Transverse colon (tissue), 4 donors: ENCODE measurements around the gene KRT40. TPM values are rescaled to one million over a fixed set of nuclear protein-coding genes. Genes with fewer than 3 reads are reported as not detected.

Experiments
- DNase-seq: peaks from one replicate; pipeline ENCODE4 v3.0.0-alpha.2; 2019
- H3K27ac ChIP-seq, 4 donors: fragments of 200-600 bp; sonication (generic); 2 replicates each; pipeline ENCODE4 v1.5.1; 2016 to 2018; ENCODE audit warnings: inconsistent platforms in 4 of 4
- H3K27me3 ChIP-seq: fragments of 200-600 bp; sonication (generic); 2 replicates; pipeline ENCODE4 v1.5.1; 2017; ENCODE audit warnings: inconsistent platforms
- H3K36me3 ChIP-seq, 4 donors: fragments of 200-600 bp; sonication (generic); 2 replicates each; pipeline ENCODE4 v1.5.1; 2017 to 2019; ENCODE audit warnings: inconsistent platforms in 4 of 4
- H3K4me1 ChIP-seq, 4 donors: fragments of 200-600 bp; sonication (generic); 2 replicates each; pipeline ENCODE4 v1.5.1; 2017 to 2020; ENCODE audit warnings: inconsistent platforms in 4 of 4
- H3K4me3 ChIP-seq, 4 donors: fragments of 200-600 bp; sonication (generic); 1 replicate in 1 of 4; 2 replicates in 3 of 4; pipeline versions ENCODE4 v1.5.1 to v1.6.1; 2017 to 2019; ENCODE audit warnings: inconsistent platforms in 4 of 4
- H3K9me3 ChIP-seq, 2 donors: fragments of 200-600 bp; sonication (generic); 2 replicates each; pipeline ENCODE4 v1.5.1; 2017 to 2019; ENCODE audit warnings: inconsistent platforms in 2 of 2
- EP300 ChIP-seq: sonication (generic); formaldehyde crosslinking; IDR thresholded peaks from one replicate; pipeline ENCODE4 v1.6.1; 2017; ENCODE audit warnings: antibody characterized with exemption, low read depth
- POLR2A ChIP-seq: fragments of 450-650 bp; IDR thresholded peaks from one replicate; pipeline ENCODE4 v1.6.1; 2016; ENCODE audit warnings: antibody characterized with exemption, mild to moderate bottlenecking, moderate library complexity
- POLR2AphosphoS5 ChIP-seq, 3 donors: sonication (generic); formaldehyde crosslinking; IDR thresholded peaks; one replicate each; pipeline ENCODE4 v1.6.1; 2016; ENCODE audit warnings: antibody characterized with exemption in 3 of 3
- WGBS, 2 donors: methylation state at CpG; one replicate each; pipeline ENCODE4 v1.1.5; 2018; ENCODE audit warnings: low coverage in 1 of 2; 5-methylcytosine and 5-hydroxymethylcytosine counted together
- in situ Hi-C, 4 donors: fragments of 200-750 bp; cut with MboI; loops; one replicate each; pipeline versions ENCODE4 v1.15.0 to v1.15.1; 2017; ENCODE audit warnings: low sequenced_read_pairs in 3 of 4, low pct_ligation_motif_present in 1 of 4, low pct_unique_long_range_greater_than_20kb in 1 of 4
- intact Hi-C: fragments of 100-400 bp; cut with DNase I; formaldehyde crosslinking; loops from one replicate; pipeline ENCODE4 v1.15.1; 2023; ENCODE audit warnings: low total_unique reads
- total RNA-seq, 4 donors: library from RNA; depleted of rRNA; stranded (reverse); fragments of >200 nt; gene quantifications; one replicate each; pipeline ENCODE4 v1.1.0, GENCODE V29; 2016
- TF ChIP-seq, protein P1 (sequence below), 5 experiments: fragments of 200-600 bp in 3 of 5; fragments of 450-650 bp in 2 of 5; sonication (generic) in 3 of 5; IDR thresholded peaks; 1 replicate in 2 of 5; 2 replicates in 3 of 5; pipeline ENCODE4 v1.5.1; 2016 to 2017; ENCODE audit warnings: antibody characterized with exemption in 5 of 5, inconsistent platforms in 3 of 5, mild to moderate bottlenecking in 2 of 5, moderate library complexity in 1 of 5

The KRT40 gene
- total RNA-seq, 4 donors from 2014 or later: 0.48 TPM; not detected in 3

DNA sequence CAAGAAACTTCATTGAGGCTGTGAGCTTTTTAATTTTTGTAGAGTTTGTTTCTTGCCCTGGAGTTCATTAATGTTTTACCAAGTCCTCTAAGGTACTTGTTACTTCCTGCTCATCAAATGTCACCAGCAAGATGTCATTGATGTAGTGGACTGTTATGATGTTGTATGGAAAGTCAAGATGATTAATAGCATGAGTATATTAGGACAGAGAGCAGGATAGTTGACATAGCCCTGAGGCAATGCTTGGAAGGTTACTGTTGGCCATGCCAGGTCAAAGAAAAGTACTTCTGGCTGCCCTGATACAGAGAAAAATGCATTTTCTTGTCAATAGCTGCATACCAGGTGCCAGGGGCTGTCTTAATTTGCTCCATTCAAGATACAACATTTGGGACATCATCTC lies 36.2 kb upstream of the KRT40 start:
- intact Hi-C loops (no loop called here), in situ Hi-C loops (no loop called here)
- Histone ChIP-seq H3K4me3 (no peak overlapping the region), H3K9me3 (no peaks in the 10 kb centered on the region), H3K27me3 (no peaks in the 10 kb centered on the region), H3K27ac (no peak overlapping the region), H3K4me1 (no peaks in the 10 kb centered on the region), H3K36me3 (no peaks in the 10 kb centered on the region)
- TF ChIP-seq, protein P1, sequence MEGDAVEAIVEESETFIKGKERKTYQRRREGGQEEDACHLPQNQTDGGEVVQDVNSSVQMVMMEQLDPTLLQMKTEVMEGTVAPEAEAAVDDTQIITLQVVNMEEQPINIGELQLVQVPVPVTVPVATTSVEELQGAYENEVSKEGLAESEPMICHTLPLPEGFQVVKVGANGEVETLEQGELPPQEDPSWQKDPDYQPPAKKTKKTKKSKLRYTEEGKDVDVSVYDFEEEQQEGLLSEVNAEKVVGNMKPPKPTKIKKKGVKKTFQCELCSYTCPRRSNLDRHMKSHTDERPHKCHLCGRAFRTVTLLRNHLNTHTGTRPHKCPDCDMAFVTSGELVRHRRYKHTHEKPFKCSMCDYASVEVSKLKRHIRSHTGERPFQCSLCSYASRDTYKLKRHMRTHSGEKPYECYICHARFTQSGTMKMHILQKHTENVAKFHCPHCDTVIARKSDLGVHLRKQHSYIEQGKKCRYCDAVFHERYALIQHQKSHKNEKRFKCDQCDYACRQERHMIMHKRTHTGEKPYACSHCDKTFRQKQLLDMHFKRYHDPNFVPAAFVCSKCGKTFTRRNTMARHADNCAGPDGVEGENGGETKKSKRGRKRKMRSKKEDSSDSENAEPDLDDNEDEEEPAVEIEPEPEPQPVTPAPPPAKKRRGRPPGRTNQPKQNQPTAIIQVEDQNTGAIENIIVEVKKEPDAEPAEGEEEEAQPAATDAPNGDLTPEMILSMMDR (IDR thresholded peaks at IDR 0.05): no peak
- TF ChIP-seq EP300 (no peak), POLR2AphosphoS5 (IDR thresholded peaks at IDR 0.05) (no peak), POLR2A (no peak)
- DNase-seq: no peak

GRCh38 chr17:41019415-41019814 lies 35.3 kb upstream of the KRT40 start:
- no peak overlapping the region for H3K27ac ChIP-seq
- H3K4me3 ChIP-seq: no peak overlapping the region
- DNase-seq: no peak
- H3K9me3 ChIP-seq: no peaks in the 10 kb centered on the region
- in situ Hi-C loops (no loop called here), intact Hi-C loops (no loop called here)
- no peaks in the 10 kb centered on the region for H3K4me1 ChIP-seq
- no peaks in the 10 kb centered on the region for H3K36me3 ChIP-seq
- WGBS, 2 donors: 97 to 100% methylated on average over 1 to 3 of the region's 3 CpGs
- TF ChIP-seq POLR2A (no peak), POLR2AphosphoS5 (IDR thresholded peaks at IDR 0.05) (no peak), EP300 (no peak)
- TF ChIP-seq, protein P1 (IDR thresholded peaks at IDR 0.05): no peak
- H3K27me3 ChIP-seq: no peaks in the 10 kb centered on the region

DNA sequence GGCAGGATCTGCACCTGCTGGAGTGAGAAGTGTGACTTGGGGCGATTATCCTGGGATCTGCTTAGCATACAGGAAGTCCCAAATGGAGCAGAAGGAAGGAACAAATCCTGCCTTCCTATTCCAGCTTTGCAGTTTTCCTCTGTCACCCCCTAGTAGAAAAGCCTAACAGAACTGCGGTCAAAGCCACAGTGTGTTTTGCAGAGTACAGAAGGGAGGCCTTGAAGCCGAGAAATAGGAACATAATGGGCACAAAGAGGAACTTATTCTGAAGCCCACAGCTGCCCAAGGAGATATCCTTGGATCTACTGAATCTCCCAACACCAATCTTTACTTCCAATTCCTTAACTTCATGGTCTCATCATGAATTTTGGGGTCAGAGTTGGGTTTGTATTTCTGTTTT lies 34.4 kb upstream of the KRT40 start:
- no peaks in the 10 kb centered on the region for H3K27me3 ChIP-seq
- no peak for TF ChIP-seq POLR2A
- no peak for TF ChIP-seq EP300
- TF ChIP-seq POLR2AphosphoS5 (IDR thresholded peaks at IDR 0.05): no peak
- TF ChIP-seq, protein P1 (IDR thresholded peaks at IDR 0.05): no peak
- no peak overlapping the region for H3K27ac ChIP-seq
- intact Hi-C loops: no loop called here
- WGBS, 2 donors: 43 to 78% methylated on average over 1 to 3 of the region's 3 CpGs
- no peaks in the 10 kb centered on the region for H3K9me3 ChIP-seq
- H3K4me3 ChIP-seq: no peak overlapping the region
- in situ Hi-C loops: no loop called here
- H3K4me1 ChIP-seq: no peaks in the 10 kb centered on the region
- no peaks in the 10 kb centered on the region for H3K36me3 ChIP-seq
- no peak for DNase-seq

DNA sequence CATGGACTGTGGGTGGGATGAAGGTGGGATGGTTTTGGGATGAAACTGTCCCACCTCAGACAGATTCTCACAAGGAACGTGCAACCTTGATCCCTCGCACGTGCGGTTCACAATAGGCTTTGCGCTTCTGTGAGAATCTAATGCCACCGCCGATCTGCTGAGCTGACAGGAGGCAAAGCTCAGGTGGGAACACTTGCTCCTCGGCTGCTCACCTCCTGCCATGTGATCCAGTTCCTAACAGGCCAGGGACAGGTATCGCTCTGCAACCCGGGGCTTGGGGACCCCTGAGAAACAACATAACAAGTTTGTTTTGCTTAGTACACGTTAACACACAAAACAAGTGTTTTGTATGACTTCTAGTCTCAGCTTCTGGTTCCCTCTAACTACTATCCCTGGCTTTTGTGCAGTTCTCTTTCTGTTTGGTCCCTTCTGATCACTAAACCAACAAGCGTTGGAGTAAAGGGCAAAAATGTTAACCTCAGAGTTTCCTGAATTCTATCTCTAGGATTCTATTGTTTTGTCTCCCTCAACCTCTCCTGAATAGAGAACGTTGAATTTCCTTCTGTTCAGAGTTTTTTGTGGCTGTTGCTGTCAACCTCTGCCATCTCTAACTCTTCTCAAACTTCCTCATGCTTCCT lies 32.6 kb upstream of the KRT40 start:
- 41 to 85% methylated on average over 2 to 13 of the region's 13 CpGs for WGBS, 2 donors

More for the DNA sequence above, 32.6 kb upstream of the KRT40 start:
- in situ Hi-C loops (no loop called here), intact Hi-C loops (no loop called here)
- no peak overlapping the region for H3K4me3 ChIP-seq
- TF ChIP-seq, protein P1 (IDR thresholded peaks at IDR 0.05): no peak
- no peak for TF ChIP-seq EP300
- no peak for TF ChIP-seq POLR2AphosphoS5 (IDR thresholded peaks at IDR 0.05)
- TF ChIP-seq POLR2A: no peak
- no peaks in the 10 kb centered on the region for H3K27me3 ChIP-seq
- no peaks in the 10 kb centered on the region for H3K36me3 ChIP-seq
- DNase-seq: no peak
- no peaks in the 10 kb centered on the region for H3K9me3 ChIP-seq
- H3K27ac ChIP-seq: no peak overlapping the region
- H3K4me1 ChIP-seq: no peaks in the 10 kb centered on the region
